ENCODE results near the gene SIL1.

The SIL1 gene

DNA sequence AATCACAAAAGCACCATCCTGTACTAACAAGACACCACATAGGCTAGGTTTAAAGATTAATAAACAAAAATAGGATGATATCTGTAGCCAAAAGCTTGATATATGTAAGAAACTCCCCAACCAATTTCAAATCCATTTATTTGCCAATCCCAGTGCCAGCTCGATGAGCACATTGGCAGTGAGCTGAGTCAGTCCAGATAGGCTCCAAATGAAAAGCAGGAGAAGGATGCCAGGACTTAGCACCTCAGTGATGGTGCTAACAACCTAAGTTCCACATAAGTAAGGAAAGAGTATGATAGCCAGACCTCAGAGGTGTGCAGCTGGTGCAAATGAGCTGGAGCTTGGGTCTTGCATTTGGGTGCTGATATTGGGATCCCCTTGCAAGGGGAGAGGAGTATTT lies 158.1 kb downstream of the SIL1 start:
- TF ChIP-seq, protein P1, sequence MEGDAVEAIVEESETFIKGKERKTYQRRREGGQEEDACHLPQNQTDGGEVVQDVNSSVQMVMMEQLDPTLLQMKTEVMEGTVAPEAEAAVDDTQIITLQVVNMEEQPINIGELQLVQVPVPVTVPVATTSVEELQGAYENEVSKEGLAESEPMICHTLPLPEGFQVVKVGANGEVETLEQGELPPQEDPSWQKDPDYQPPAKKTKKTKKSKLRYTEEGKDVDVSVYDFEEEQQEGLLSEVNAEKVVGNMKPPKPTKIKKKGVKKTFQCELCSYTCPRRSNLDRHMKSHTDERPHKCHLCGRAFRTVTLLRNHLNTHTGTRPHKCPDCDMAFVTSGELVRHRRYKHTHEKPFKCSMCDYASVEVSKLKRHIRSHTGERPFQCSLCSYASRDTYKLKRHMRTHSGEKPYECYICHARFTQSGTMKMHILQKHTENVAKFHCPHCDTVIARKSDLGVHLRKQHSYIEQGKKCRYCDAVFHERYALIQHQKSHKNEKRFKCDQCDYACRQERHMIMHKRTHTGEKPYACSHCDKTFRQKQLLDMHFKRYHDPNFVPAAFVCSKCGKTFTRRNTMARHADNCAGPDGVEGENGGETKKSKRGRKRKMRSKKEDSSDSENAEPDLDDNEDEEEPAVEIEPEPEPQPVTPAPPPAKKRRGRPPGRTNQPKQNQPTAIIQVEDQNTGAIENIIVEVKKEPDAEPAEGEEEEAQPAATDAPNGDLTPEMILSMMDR (IDR thresholded peaks at IDR 0.05), result no peak

- TF ChIP-seq, protein P1 (IDR thresholded peaks at IDR 0.05), result no peak
Observed at GRCh38 chr5:139038613-139039305, 159.4 kb downstream of the SIL1 start.

- TF ChIP-seq, protein P1 (IDR thresholded peaks at IDR 0.05), result no peak
Observed at GRCh38 chr5:139037732-139038131, 160.4 kb downstream of the SIL1 start.

- TF ChIP-seq, protein P1 (IDR thresholded peaks at IDR 0.05), result no peak
Observed at GRCh38 chr5:139027150-139027549, 171.0 kb downstream of the SIL1 start.

DNA sequence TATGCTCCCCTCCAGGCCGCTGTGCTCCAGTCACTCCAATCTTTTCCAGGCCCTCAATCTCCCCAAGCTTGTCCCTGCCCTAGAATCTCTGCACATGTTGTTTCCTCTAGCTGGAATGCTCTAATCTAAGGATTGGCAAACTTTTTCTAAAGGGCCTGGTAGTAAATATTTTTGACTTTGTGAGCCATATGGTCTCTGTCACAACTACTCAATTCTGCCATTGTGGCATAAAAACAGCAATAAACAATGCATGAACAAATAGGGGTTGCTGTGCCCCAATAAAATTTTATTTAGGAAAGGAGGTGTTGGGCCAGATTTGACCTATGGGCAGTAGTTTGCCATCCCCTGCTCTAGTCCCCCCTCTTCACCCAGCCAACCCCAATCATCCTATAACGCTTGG lies 172.5 kb downstream of the SIL1 start:
- TF ChIP-seq, protein P1 (IDR thresholded peaks at IDR 0.05), result no peak

- TF ChIP-seq, protein P1 (IDR thresholded peaks at IDR 0.05), result no peak
Observed at GRCh38 chr5:139023286-139023685, 174.9 kb downstream of the SIL1 start.

DNA sequence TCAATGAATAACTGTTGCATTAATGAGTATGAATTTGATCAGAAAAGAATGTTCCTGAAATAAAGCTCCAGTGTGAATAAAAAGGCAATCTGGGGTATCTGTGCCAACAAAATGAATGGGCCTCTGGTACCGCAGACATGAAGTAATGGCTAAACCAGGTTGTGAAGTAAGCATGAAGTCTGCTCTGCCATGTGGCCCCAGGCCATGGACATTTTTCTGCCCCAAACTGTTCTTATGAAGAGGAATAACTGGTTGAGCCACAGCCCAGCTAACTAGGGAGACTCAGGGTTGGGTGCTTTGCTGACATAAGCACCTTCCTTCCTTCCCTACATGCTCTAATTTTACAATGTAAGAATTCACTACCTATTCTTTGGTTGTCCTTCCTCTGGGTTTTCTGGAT lies 175.6 kb downstream of the SIL1 start:
- TF ChIP-seq, protein P1 (IDR thresholded peaks at IDR 0.05), result no peak

GRCh38 chr5:139021346-139021745 lies 176.8 kb downstream of the SIL1 start:
- TF ChIP-seq, protein P1 (IDR thresholded peaks at IDR 0.05), result no peak

Measured in LNCAP (cell line).